Upper lobe of left lung (tissue), 6 donors: ENCODE measurements around the gene HS3ST5. TPM values are rescaled to one million over a fixed set of nuclear protein-coding genes. Genes with fewer than 3 reads are reported as not detected.
A peak's percentile ranks its signal among the peaks of the same experiment; 100 is the strongest.

Experiments used
- ATAC-seq, 2 donors: fragments of 200-7000 bp; cut with Tn5 transposase; one replicate each; pipeline ENCODE4 v1.9.1; 2022; ENCODE audit warnings: mild to moderate bottlenecking in 2 of 2, moderate library complexity in 2 of 2; ENCODE audit not compliant: low FRiP score in 2 of 2
- DNase-seq, 2 donors: peaks; one replicate each; pipeline ENCODE4 v3.0.0-alpha.2; 2019 to 2020
- H3K27ac ChIP-seq, 4 donors: fragments of 200-600 bp; sonication (generic); one replicate each; pipeline ENCODE4 v1.5.1; 2016 to 2019
- H3K27me3 ChIP-seq, 4 donors: fragments of 200-600 bp; sonication (generic); one replicate each; pipeline ENCODE4 v1.5.1; 2017 to 2019
- H3K36me3 ChIP-seq, 4 donors: fragments of 200-600 bp; sonication (generic); one replicate each; pipeline ENCODE4 v1.5.1; 2016 to 2019
- H3K4me1 ChIP-seq, 4 donors: fragments of 200-600 bp; sonication (generic); one replicate each; pipeline ENCODE4 v1.5.1; 2018 to 2019
- H3K4me3 ChIP-seq, 4 donors: fragments of 200-600 bp; sonication (generic); one replicate each; pipeline ENCODE4 v1.5.1; 2017 to 2019; ENCODE audit warnings: mild to moderate bottlenecking in 2 of 4, moderate library complexity in 1 of 4
- H3K9me3 ChIP-seq, 4 donors: fragments of 200-600 bp; sonication (generic); one replicate each; pipeline ENCODE4 v1.5.1; 2018 to 2019
- CTCF ChIP-seq, 6 experiments: fragments of 450-650 bp in 4 of 6; fragments of 200-600 bp in 2 of 6; sonication (generic) in 2 of 6; IDR thresholded peaks; one replicate each; pipeline ENCODE4 v1.5.1; 2016 to 2019; ENCODE audit warnings: antibody characterized with exemption in 6 of 6
- EP300 ChIP-seq, 4 donors: sonication (generic); formaldehyde crosslinking; IDR thresholded peaks; one replicate each; pipeline ENCODE4 v1.5.1; 2017; ENCODE audit warnings: antibody characterized with exemption in 4 of 4, control low read depth in 2 of 4
- POLR2A ChIP-seq, 4 donors: fragments of 450-650 bp; IDR thresholded peaks; one replicate each; pipeline ENCODE4 v1.5.1; 2016 to 2017; ENCODE audit warnings: antibody characterized with exemption in 4 of 4, mild to moderate bottlenecking in 2 of 4
- POLR2AphosphoS5 ChIP-seq, 2 donors: sonication (generic); formaldehyde crosslinking; IDR thresholded peaks; one replicate each; pipeline ENCODE4 v1.5.1; 2017; ENCODE audit warnings: antibody characterized with exemption in 2 of 2
- WGBS, 2 donors: methylation state at CpG; one replicate each; pipeline ENCODE4 v1.1.5; 2017 to 2018; 5-methylcytosine and 5-hydroxymethylcytosine counted together
- total RNA-seq, 6 donors: library from RNA; depleted of rRNA in 4 of 6; stranded (reverse); fragments of >200 nt in 4 of 6; gene quantifications; one replicate each; pipeline versions ENCODE4 v1.1.0 to v1.2.1, GENCODE V29; 2016 to 2021
- donor health status: DM: no; HTN: no; CAD: no; lungs with moderate emphysema.
- donor health status: DM: no; HTN: yes; CAD: no; lungs with severe emphysema.

HS3ST5 gene
- total RNA-seq, 6 donors from 2014 or later: 0.17 to 0.52 (median 0.30) TPM; not detected in 1

- H3K9me3 ChIP-seq: no peaks in the 10 kb centered on the region
- no peak overlapping the region for H3K27ac ChIP-seq
- no peak for TF ChIP-seq POLR2AphosphoS5 (IDR thresholded peaks at IDR 0.05)
- TF ChIP-seq CTCF (IDR thresholded peaks at IDR 0.05): no peak
- no peak for TF ChIP-seq EP300 (IDR thresholded peaks at IDR 0.05)
- no peak for TF ChIP-seq POLR2A (IDR thresholded peaks at IDR 0.05)
- no peaks in the 10 kb centered on the region for H3K36me3 ChIP-seq
- H3K4me1 ChIP-seq: no peaks in the 10 kb centered on the region
- DNase-seq (no peak), ATAC-seq (no peak)
- WGBS, 2 donors: 79 to 81% methylated on average over 7 of the region's 7 CpGs
- H3K27me3 ChIP-seq: no peaks in the 10 kb centered on the region
- H3K4me3 ChIP-seq: no peak overlapping the region
These were observed 200.6 kb downstream of the HS3ST5 start for GRCh38 chr6:114142258-114142657.

DNA sequence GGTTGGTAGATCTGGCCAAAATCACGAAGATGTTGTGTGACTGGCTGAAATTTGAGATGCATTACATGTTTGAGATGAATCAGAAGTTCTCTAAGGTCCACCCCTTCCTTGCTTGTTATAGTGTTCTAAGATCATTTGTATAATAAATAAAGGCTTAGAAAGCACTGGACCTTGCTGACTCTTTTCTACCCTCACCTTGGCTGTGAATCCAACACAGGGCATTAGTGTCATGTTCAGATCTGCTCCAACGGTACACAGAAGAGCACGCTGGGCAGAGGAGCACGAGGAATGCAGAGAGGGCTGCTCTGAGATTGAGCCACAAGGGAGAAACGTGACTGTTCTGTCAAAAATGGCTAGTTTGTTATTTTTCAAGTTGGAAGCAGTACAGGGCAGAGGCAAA, 202.4 kb downstream of the HS3ST5 start:
- H3K36me3 ChIP-seq: no peaks in the 10 kb centered on the region
- no peak for ATAC-seq

GRCh38 chr6:114138577-114139248, 204.1 kb downstream of the HS3ST5 start:
- 87 to 95% methylated on average over 4 of the region's 4 CpGs for WGBS, 2 donors
- no peaks in the 10 kb centered on the region for H3K4me1 ChIP-seq
- DNase-seq: no peak
- no peak overlapping the region for H3K27ac ChIP-seq
- no peaks in the 10 kb centered on the region for H3K27me3 ChIP-seq
- H3K4me3 ChIP-seq: no peak overlapping the region
- H3K36me3 ChIP-seq: no peaks in the 10 kb centered on the region
- ATAC-seq: no peak
- TF ChIP-seq EP300 (IDR thresholded peaks at IDR 0.05) (no peak), POLR2A (IDR thresholded peaks at IDR 0.05) (no peak), POLR2AphosphoS5 (IDR thresholded peaks at IDR 0.05) (no peak), CTCF (IDR thresholded peaks at IDR 0.05) (no peak)
- no peaks in the 10 kb centered on the region for H3K9me3 ChIP-seq

More for the DNA sequence above, 202.4 kb downstream of the HS3ST5 start:
- Histone ChIP-seq H3K27ac (no peak overlapping the region), H3K4me1 (no peaks in the 10 kb centered on the region), H3K4me3 (no peak overlapping the region), H3K27me3 (no peaks in the 10 kb centered on the region), H3K9me3 (no peaks in the 10 kb centered on the region)
- no peak for DNase-seq
- WGBS, 2 donors: 40 to 51% methylated on average over 5 of the region's 5 CpGs
- TF ChIP-seq EP300 (IDR thresholded peaks at IDR 0.05) (no peak), POLR2A (IDR thresholded peaks at IDR 0.05) (no peak), CTCF (IDR thresholded peaks at IDR 0.05) (no peak), POLR2AphosphoS5 (IDR thresholded peaks at IDR 0.05) (no peak)

- WGBS, 2 donors: 54 to 58% methylated on average over 5 of the region's 5 CpGs
- no peaks in the 10 kb centered on the region for H3K4me1 ChIP-seq
- no peaks in the 10 kb centered on the region for H3K27me3 ChIP-seq
- TF ChIP-seq EP300 (IDR thresholded peaks at IDR 0.05) (no peak), CTCF (IDR thresholded peaks at IDR 0.05) (no peak), POLR2A (IDR thresholded peaks at IDR 0.05) (no peak), POLR2AphosphoS5 (IDR thresholded peaks at IDR 0.05) (no peak)
- no peaks in the 10 kb centered on the region for H3K9me3 ChIP-seq
- DNase-seq (no peak), ATAC-seq (no peak)
- no peak overlapping the region for H3K27ac ChIP-seq
- H3K4me3 ChIP-seq: no peak overlapping the region
- H3K36me3 ChIP-seq: no peaks in the 10 kb centered on the region
These were observed 207.4 kb downstream of the HS3ST5 start for GRCh38 chr6:114135363-114135971.

- peak in 1 of 2 donors; percentile 53 for ATAC-seq
- 84 to 93% methylated on average over 4 of the region's 4 CpGs for WGBS, 2 donors
- Histone ChIP-seq H3K9me3 (no peaks in the 10 kb centered on the region), H3K36me3 (no peaks in the 10 kb centered on the region), H3K27me3 (no peaks in the 10 kb centered on the region), H3K4me3 (no peak overlapping the region), H3K4me1 (no peaks in the 10 kb centered on the region), H3K27ac (no peak overlapping the region)
- DNase-seq: no peak
- TF ChIP-seq POLR2AphosphoS5 (IDR thresholded peaks at IDR 0.05): no peak
- TF ChIP-seq EP300 (IDR thresholded peaks at IDR 0.05): no peak
- no peak for TF ChIP-seq CTCF (IDR thresholded peaks at IDR 0.05)
- no peak for TF ChIP-seq POLR2A (IDR thresholded peaks at IDR 0.05)
These were observed 209.0 kb downstream of the HS3ST5 start for GRCh38 chr6:114133816-114134215.
